K562 (cell line): Measurements from ENCODE around the gene TMCC2. TPM values are rescaled to one million over a fixed set of nuclear protein-coding genes. Genes with fewer than 3 reads are reported as not detected.
A peak's percentile ranks its signal among the peaks of the same experiment; 100 is the strongest.

ENCODE experiments used
- ARID1B ChIP-seq: fragments of 450-650 bp; IDR thresholded peaks from 2 replicates; pipeline ENCODE4 v1.6.1; 2016; ENCODE audit warnings: antibody characterized with exemption, mild to moderate bottlenecking, inconsistent platforms
- ATF1 ChIP-seq, 2 experiments: fragments of 450-650 bp in 1 of 2; IDR thresholded peaks; 2 replicates each; pipeline ENCODE4 v1.6.1; 2016; ENCODE audit warnings: missing compliant biosample characterization in 1 of 2, missing genetic modification characterization in 1 of 2
- HOMEZ ChIP-seq: fragments of 250-450 bp; sonication (Bioruptor Pico); IDR thresholded peaks from 2 replicates; pipeline ENCODE4 v1.4.0; 2020; ENCODE audit warnings: mild to moderate bottlenecking, moderate library complexity
- L3MBTL2 ChIP-seq: fragments of 450-650 bp; IDR thresholded peaks from 2 replicates; pipeline ENCODE4 v1.6.1; 2016; ENCODE audit warnings: mild to moderate bottlenecking, moderate library complexity
- MTA2 ChIP-seq: fragments of 450-650 bp; IDR thresholded peaks from 2 replicates; pipeline ENCODE4 v1.6.1; 2016; ENCODE audit warnings: low read depth
- POU5F1 ChIP-seq: fragments of 150-350 bp; IDR thresholded peaks from 2 replicates; pipeline ENCODE4 v1.6.1; 2014; ENCODE audit warnings: borderline replicate concordance, low read length, low read depth, mild to moderate bottlenecking; ENCODE audit not compliant: partially characterized antibody
- PRDM10 ChIP-seq: fragments of 450-650 bp; IDR thresholded peaks from 2 replicates; pipeline ENCODE4 v1.6.1; 2018; ENCODE audit not compliant: partially characterized antibody
- RBM34 ChIP-seq: fragments of 200-400 bp; formaldehyde crosslinking; IDR thresholded peaks from 2 replicates; pipeline ENCODE4 v1.6.1; 2018; ENCODE audit warnings: low read length, borderline replicate concordance; ENCODE audit not compliant: insufficient read depth
- RCOR1 ChIP-seq, 2 experiments: IDR thresholded peaks; 2 replicates each; pipeline ENCODE4 v1.6.1; 2012; ENCODE audit warnings: low read depth in 2 of 2, low read length in 2 of 2, borderline replicate concordance in 1 of 2, improper control_type of control experiment in 1 of 2
- SFPQ ChIP-seq: fragments of 200-400 bp; formaldehyde crosslinking; IDR thresholded peaks from 2 replicates; pipeline ENCODE4 v1.6.1; 2017; ENCODE audit warnings: mild to moderate bottlenecking, low read depth, low read length, moderate library complexity
- SMAD3 ChIP-seq: fragments of 450-650 bp; formaldehyde crosslinking; conservative IDR thresholded peaks from 2 replicates; pipeline ENCODE4 v1.4.0; 2020; ENCODE audit warnings: mild to moderate bottlenecking
- UBTF ChIP-seq, 2 experiments: IDR thresholded peaks; 2 replicates each; pipeline ENCODE4 v1.6.1; 2012; ENCODE audit warnings: improper control_type of control experiment in 2 of 2, low read depth in 2 of 2, low read length in 2 of 2, borderline replicate concordance in 1 of 2
- ZNF347 ChIP-seq: fragments of 450-650 bp; formaldehyde crosslinking; IDR thresholded peaks from 2 replicates; pipeline ENCODE4 v1.4.0; 2020; ENCODE audit warnings: low read depth, mild to moderate bottlenecking, moderate library complexity
- ZNF507 ChIP-seq: conservative IDR thresholded peaks from 2 replicates; pipeline ENCODE4 v1.6.1; 2017; ENCODE audit warnings: missing genetic modification characterization, missing compliant biosample characterization
- polyA plus RNA-seq, 8 experiments: library from polyadenylated mRNA; depleted of rRNA in 4 of 8; stranded (reverse) in 5 of 8; unstranded in 3 of 8; fragments of >200 nt; fragmentation: Nextera tagmentation in 2 of 8; fragmentation: Illumina TruSeq in 1 of 8; extraction: Ambion mirVana in 2 of 8; extraction: Trizol in 1 of 8; gene quantifications; 2 replicates each; pipeline versions ENCODE4 v1.2.1 to v1.2.3, GENCODE V29; 2011 to 2014; ENCODE audit warnings: inconsistent platforms in 1 of 8, missing spikeins in 1 of 8
- total RNA-seq, 7 experiments: library from RNA; depleted of rRNA in 6 of 7; stranded (reverse); fragments of >200 nt in 6 of 7; fragmentation: Illumina TruSeq in 2 of 7; extraction: Trizol in 2 of 7; gene quantifications; 2 replicates each; pipeline versions ENCODE4 v1.2.1 to v1.2.3, GENCODE V29; 2011 to 2021; ENCODE audit warnings: low replicate concordance in 1 of 7

TMCC2 gene
- total and polyA plus RNA-seq, 9 of the 15 experiments (the other 6 are each of a cell fraction or from before 2014, with no cell fraction given): 0.06 to 1.8 (median 0.98) TPM

DNA sequence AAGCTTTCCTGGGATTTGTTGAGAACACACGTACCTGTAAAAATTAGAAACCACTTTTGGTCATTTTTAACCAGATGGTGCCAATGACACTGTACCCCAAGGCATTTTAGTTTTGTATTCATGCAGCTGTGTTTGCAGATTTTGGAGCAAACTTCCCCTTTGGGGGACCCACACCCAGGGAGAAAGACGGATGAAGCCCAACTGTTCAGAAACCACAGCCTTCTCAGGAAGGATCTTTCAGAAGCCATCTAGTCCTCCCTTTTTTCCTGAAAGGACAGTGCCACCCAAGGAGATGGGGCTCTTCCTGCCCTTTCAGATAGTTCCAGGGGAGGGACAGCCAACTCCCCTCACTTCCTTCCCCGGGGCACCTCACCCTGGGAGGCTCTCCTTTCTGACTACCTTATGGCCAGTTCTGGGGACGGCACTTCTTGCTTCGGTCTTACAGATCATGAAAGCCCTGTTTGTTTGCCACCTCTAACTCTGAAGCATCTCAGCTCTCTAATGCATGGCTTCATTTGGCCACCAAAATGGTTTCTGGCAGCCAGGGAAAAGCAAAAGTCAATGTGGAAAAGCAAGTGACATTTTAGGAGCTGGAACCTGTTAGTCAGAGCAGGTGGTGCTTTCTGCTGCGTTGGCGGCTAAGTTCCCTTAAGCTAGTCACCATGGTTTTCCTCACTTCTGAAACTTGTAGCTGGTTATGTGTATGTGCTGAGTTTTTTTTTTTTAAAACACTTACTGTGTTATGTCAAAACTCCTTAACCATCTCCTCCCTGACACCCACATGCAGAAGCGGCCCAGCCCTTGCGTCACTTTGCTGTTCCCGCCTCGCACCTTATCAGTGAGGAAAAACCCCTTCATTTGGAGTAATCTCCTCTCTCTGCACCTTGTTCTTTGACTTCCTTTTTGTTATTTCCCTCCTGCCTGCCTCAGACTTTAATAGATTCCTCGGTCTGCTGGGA, 10.1 kb downstream of the TMCC2 start (continued):
- TF ChIP-seq PRDM10 (peak; percentile 38), UBTF (IDR thresholded peaks at IDR 0.05; ENCODE audit: borderline replicate concordance in 1 of 2, low read depth in 2 of 2, low read length in 2 of 2) (no peak), SMAD3 (no peak), SFPQ (no peak), RBM34 (no peak), HOMEZ (CRISPR knock-in tag) (no peak), ZNF347 (CRISPR knock-in tag) (no peak), MTA2 (peak; percentile 57), ZNF507 (tag) (no peak), POU5F1 (no peak), L3MBTL2 (peak; percentile 98), RCOR1 (IDR thresholded peaks at IDR 0.05; ENCODE audit: borderline replicate concordance in 1 of 2, low read depth in 2 of 2, low read length in 2 of 2) (peak in 1 of 2 experiments; percentile 84; a peak in 2 of 4 replicates), ARID1B (peak; percentile 88), ATF1 (CRISPR knock-in tag; IDR thresholded peaks at IDR 0.05) (no peak), ATF1 (tag; IDR thresholded peaks at IDR 0.05) (peak; percentile 69)
